ENCODE data around the gene KRT85.
A peak's percentile ranks its signal among the peaks of the same experiment; 100 is the strongest.

The KRT85 gene

DNA sequence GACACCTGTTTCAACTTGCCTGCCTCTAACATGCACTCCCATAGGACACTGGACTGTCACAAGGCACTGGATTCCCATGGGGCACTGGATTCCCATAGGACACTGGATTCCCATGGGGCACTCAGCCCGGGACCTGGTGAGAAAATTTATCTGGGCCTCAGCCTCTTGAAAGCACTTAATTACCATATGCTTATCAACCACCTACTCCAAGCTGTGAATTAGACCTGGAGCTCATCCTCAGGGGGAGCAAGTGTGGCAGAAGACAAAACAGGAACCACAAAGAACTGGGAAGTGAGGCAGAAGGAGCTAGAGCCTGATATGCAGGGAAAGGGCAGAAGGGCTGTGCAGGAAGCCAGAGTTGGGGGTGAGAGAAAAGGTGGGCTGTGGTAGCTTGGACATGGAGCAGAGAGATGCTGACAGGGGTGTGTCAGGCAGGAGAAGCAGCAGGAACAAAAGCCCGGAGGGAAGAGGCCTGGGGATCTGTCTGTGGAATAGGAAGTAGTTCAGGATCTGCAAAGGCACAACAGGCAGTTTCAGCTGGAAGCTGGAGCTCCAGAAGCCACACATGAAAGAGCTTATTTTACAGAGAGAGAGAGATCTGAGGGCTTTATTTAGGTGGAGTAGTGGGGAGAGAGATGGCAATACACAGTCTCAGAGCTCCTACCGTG lies 35.7 kb upstream of the KRT85 start:
- Mint-ChIP-seq H3K36me3 (ENCODE audit: insufficient read depth) (no peaks in the 10 kb centered on the region), H3K4me1 (ENCODE audit: low read depth in 2 of 2) (peaks cover 0 to 3% of the 10 kb centered on the region in 2 donors), H3K27me3 (peaks cover 22 to 68% of the 10 kb centered on the region in 2 donors), H3K4me3 (no peak overlapping the region), H3K9me3 (no peaks in the 10 kb centered on the region), H3K27ac (no peak overlapping the region)
- DNase-seq (no peak), ATAC-seq (replicated peaks) (no peak)

DNA sequence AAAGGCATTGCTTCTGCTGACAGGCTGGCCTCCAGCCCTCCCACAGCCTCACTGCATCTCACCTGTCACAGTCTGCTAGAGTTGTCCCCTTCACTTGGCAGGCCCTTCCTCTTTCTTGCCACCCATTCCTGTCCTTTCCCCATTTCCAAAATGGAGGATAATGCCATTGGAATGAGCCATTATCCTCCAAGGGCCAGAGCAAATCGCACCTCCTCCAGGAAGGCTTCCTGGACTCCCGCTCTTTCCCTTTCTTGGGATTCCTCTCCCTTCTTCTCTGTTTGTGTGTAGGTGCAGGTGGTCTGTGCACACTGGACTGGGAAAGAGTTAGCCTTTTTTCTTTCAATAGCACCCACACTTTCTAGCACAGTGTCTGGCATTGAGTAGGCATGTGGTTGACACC lies 35.1 kb upstream of the KRT85 start:
- Mint-ChIP-seq H3K36me3 (ENCODE audit: insufficient read depth) (no peaks in the 10 kb centered on the region), H3K27ac (no peak overlapping the region), H3K4me3 (no peak overlapping the region), H3K27me3 (peaks cover 17 to 65% of the 10 kb centered on the region in 2 donors), H3K9me3 (no peaks in the 10 kb centered on the region), H3K4me1 (ENCODE audit: low read depth in 2 of 2) (no peaks in the 10 kb centered on the region)
- ATAC-seq (replicated peaks) (no peak), DNase-seq (no peak)

DNA sequence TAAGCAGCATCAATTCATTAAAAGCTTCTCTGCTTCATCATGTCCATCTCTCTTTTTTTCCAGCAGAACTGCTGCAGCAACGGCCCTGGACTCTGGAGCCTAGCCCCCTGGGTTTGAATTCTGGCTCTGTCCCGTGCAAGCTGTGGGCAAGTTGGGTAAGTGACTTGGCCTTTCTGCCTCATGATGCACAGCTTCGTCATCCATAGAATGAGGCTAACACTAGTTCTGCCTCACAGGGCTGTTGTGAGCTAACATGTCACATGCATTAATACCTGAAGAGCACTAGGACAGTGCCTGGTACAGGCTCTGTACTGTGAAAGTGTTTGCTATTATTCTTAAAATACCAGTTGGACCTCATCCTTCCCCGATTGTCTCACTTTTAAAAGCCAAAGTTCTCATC lies 34.6 kb upstream of the KRT85 start:
- H3K4me3 Mint-ChIP-seq, result no peak overlapping the region
- H3K27ac Mint-ChIP-seq, result no peak overlapping the region
- no peak for DNase-seq
- H3K9me3 Mint-ChIP-seq, result no peaks in the 10 kb centered on the region
- peaks cover 21 to 67% of the 10 kb centered on the region in 2 donors for H3K27me3 Mint-ChIP-seq
- no peaks in the 10 kb centered on the region for H3K36me3 Mint-ChIP-seq (ENCODE audit: insufficient read depth)
- no peak for ATAC-seq (replicated peaks)
- H3K4me1 Mint-ChIP-seq (ENCODE audit: low read depth in 2 of 2), result no peaks in the 10 kb centered on the region

DNA sequence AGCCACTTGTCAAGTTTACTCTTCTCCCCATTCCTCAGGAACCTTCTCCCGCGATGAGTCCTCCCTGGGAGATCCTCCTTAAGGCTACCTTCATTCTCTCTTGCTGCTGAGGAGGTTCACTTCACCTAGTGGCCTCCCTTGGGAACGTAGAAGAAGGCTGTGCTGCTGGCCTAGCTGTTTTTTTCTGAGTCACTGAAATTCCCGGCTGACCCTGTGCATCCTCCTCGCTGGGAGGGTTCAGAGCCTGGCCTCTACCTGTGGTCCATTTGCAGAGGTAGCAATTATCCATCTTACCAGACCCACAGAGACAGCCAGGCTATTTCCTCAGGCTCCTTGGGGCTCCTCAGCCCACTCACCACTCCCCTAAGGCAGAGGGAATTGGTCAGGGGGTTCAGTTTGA lies 34.2 kb upstream of the KRT85 start:
- H3K4me3 Mint-ChIP-seq, result no peak overlapping the region
- no peak for DNase-seq

GRCh38 chr12:52400906-52401305 lies 33.6 kb upstream of the KRT85 start:
- H3K36me3 Mint-ChIP-seq (ENCODE audit: insufficient read depth), result no peaks in the 10 kb centered on the region
- H3K27ac Mint-ChIP-seq, result no peak overlapping the region
- H3K4me3 Mint-ChIP-seq, result no peak overlapping the region
- H3K27me3 Mint-ChIP-seq, result peaks cover 24 to 71% of the 10 kb centered on the region in 2 donors
- H3K9me3 Mint-ChIP-seq, result no peaks in the 10 kb centered on the region
- DNase-seq (no peak), ATAC-seq (replicated peaks) (no peak)
- H3K4me1 Mint-ChIP-seq (ENCODE audit: low read depth in 2 of 2), result no peaks in the 10 kb centered on the region

More for the DNA sequence above, 34.2 kb upstream of the KRT85 start:
- Mint-ChIP-seq H3K27ac (no peak overlapping the region), H3K27me3 (peaks cover 24 to 71% of the 10 kb centered on the region in 2 donors), H3K4me1 (ENCODE audit: low read depth in 2 of 2) (no peaks in the 10 kb centered on the region), H3K9me3 (no peaks in the 10 kb centered on the region), H3K36me3 (ENCODE audit: insufficient read depth) (no peaks in the 10 kb centered on the region)
- ATAC-seq (replicated peaks), result no peak

- DNase-seq (no peak), ATAC-seq (replicated peaks) (no peak)
- Mint-ChIP-seq H3K4me3 (no peak overlapping the region), H3K36me3 (ENCODE audit: insufficient read depth) (no peaks in the 10 kb centered on the region), H3K27me3 (peaks cover 24 to 74% of the 10 kb centered on the region in 2 donors), H3K27ac (no peak overlapping the region), H3K9me3 (no peaks in the 10 kb centered on the region), H3K4me1 (ENCODE audit: low read depth in 2 of 2) (no peaks in the 10 kb centered on the region)
Measured at GRCh38 chr12:52399756-52400155, 32.5 kb upstream of the KRT85 start.

GRCh38 chr12:52398176-52398575 lies 30.9 kb upstream of the KRT85 start:
- H3K4me1 Mint-ChIP-seq (ENCODE audit: low read depth in 2 of 2), result no peaks in the 10 kb centered on the region
- no peak overlapping the region for H3K4me3 Mint-ChIP-seq
- ATAC-seq (replicated peaks), result no peak
- DNase-seq, result no peak
- H3K27ac Mint-ChIP-seq, result no peak overlapping the region
- H3K36me3 Mint-ChIP-seq (ENCODE audit: insufficient read depth), result no peaks in the 10 kb centered on the region
- peaks cover 23 to 77% of the 10 kb centered on the region in 2 donors for H3K27me3 Mint-ChIP-seq
- H3K9me3 Mint-ChIP-seq, result no peaks in the 10 kb centered on the region

GRCh38 chr12:52396656-52397055 lies 29.4 kb upstream of the KRT85 start:
- Mint-ChIP-seq H3K36me3 (ENCODE audit: insufficient read depth) (no peaks in the 10 kb centered on the region), H3K27ac (peak overlapping the region in 1 of 2 donors; percentile 66), H3K4me3 (no peak overlapping the region), H3K9me3 (no peaks in the 10 kb centered on the region), H3K4me1 (ENCODE audit: low read depth in 2 of 2) (no peaks in the 10 kb centered on the region), H3K27me3 (peaks cover 14 to 69% of the 10 kb centered on the region in 2 donors)
- ATAC-seq (replicated peaks) (no peak), DNase-seq (no peak)

DNA sequence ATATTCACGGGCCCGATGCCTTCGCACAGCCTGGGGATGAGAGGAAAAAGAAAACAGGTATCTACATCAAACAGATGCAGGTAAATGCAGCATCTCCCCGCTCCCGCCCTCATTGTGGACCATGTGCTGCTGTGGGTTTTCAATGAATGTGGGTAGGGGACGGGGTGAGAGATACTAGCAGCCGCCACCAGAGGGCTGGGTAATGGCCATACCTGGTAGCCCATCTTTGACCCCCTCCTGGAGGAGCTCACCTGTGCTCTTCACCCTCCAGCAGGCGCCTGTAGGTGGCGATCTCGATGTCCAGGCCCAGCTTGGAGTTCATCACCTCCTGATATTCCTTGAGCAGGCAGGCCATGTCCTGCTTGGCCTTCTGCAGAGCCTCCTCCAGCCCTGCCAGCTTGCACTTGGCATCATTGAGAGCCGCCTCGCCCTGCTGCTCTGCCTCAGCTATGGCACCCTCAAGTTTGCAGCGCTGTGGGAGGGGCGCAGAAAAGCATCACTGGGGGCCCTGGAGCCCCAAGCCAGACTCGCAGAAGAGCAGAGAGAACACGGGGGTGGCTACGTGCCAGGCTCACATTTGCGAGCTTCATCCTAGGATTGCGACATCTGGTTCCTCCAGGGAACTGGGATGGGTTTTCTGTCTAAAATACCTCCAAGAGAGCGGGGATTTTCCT lies 28.6 kb upstream of the KRT85 start:
- H3K27me3 Mint-ChIP-seq, result peaks cover 14 to 66% of the 10 kb centered on the region in 2 donors

GRCh38 chr12:52394836-52395405 lies 27.6 kb upstream of the KRT85 start:
- H3K9me3 Mint-ChIP-seq, result no peaks in the 10 kb centered on the region
- no peaks in the 10 kb centered on the region for H3K36me3 Mint-ChIP-seq (ENCODE audit: insufficient read depth)
- no peaks in the 10 kb centered on the region for H3K4me1 Mint-ChIP-seq (ENCODE audit: low read depth in 2 of 2)
- H3K27me3 Mint-ChIP-seq, result peaks cover 14 to 57% of the 10 kb centered on the region in 2 donors
- no peak overlapping the region for H3K4me3 Mint-ChIP-seq
- DNase-seq (no peak), ATAC-seq (replicated peaks) (no peak)
- no peak overlapping the region for H3K27ac Mint-ChIP-seq

More for the DNA sequence above, 28.6 kb upstream of the KRT85 start:
- Mint-ChIP-seq H3K9me3 (no peaks in the 10 kb centered on the region), H3K36me3 (ENCODE audit: insufficient read depth) (no peaks in the 10 kb centered on the region), H3K4me3 (no peak overlapping the region), H3K27ac (no peak overlapping the region), H3K4me1 (ENCODE audit: low read depth in 2 of 2) (no peaks in the 10 kb centered on the region)
- no peak for DNase-seq
- no peak for ATAC-seq (replicated peaks)

GRCh38 chr12:52392465-52393007 lies 25.3 kb upstream of the KRT85 start:
- no peak for DNase-seq
- no peak overlapping the region for H3K4me3 Mint-ChIP-seq
- H3K27ac Mint-ChIP-seq, result no peak overlapping the region
- H3K4me1 Mint-ChIP-seq (ENCODE audit: low read depth in 2 of 2), result no peaks in the 10 kb centered on the region
- no peaks in the 10 kb centered on the region for H3K9me3 Mint-ChIP-seq
- no peaks in the 10 kb centered on the region for H3K36me3 Mint-ChIP-seq (ENCODE audit: insufficient read depth)
- peaks cover 17 to 41% of the 10 kb centered on the region in 2 donors for H3K27me3 Mint-ChIP-seq
- ATAC-seq (replicated peaks), result no peak

DNA sequence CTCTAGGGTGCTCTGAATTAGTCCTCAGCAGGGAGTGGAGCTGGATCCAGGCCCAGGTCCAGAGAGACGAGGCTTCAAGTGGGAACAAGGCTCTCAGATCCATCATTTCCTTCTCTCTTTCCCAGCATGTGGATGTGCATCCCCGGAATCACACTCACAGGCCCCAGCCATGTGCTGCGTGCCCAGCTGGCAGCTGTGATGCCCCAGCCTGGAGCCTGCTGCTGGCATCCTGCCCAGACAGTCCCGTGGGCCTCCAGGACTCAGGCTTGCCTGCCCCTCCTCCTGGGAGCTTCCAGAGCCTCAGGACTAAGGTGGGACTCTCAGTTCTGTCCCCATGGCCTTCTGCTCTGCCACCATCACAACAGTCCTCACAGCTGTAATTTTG lies 24.3 kb upstream of the KRT85 start:
- no peak for ATAC-seq (replicated peaks)
- Mint-ChIP-seq H3K9me3 (no peaks in the 10 kb centered on the region), H3K27me3 (peaks cover 8 to 32% of the 10 kb centered on the region in 2 donors), H3K4me1 (ENCODE audit: low read depth in 2 of 2) (no peaks in the 10 kb centered on the region), H3K36me3 (ENCODE audit: insufficient read depth) (no peaks in the 10 kb centered on the region), H3K4me3 (no peak overlapping the region), H3K27ac (no peak overlapping the region)
- no peak for DNase-seq

GRCh38 chr12:52390739-52391617 lies 23.7 kb upstream of the KRT85 start:
- ATAC-seq (replicated peaks), result no peak
- Mint-ChIP-seq H3K27ac (no peak overlapping the region), H3K9me3 (no peaks in the 10 kb centered on the region), H3K4me3 (no peak overlapping the region), H3K4me1 (ENCODE audit: low read depth in 2 of 2) (no peaks in the 10 kb centered on the region), H3K27me3 (peaks cover 8 to 25% of the 10 kb centered on the region in 2 donors), H3K36me3 (ENCODE audit: insufficient read depth) (no peaks in the 10 kb centered on the region)
- peak in 2 of 3 experiments; percentile 12 to 14 for DNase-seq

Data from effector memory CD8-positive, alpha-beta T cell (primary cell).